A549 (cell line): Measurements from ENCODE around the gene ZNF552. TPM values are rescaled to one million over a fixed set of nuclear protein-coding genes. Genes with fewer than 3 reads are reported as not detected.
A peak's percentile ranks its signal among the peaks of the same experiment; 100 is the strongest.
"Not testable (repeated sequence)": the region's sequence is repeated elsewhere in the genome, so short reads cannot be mapped to it uniquely, and the experiment has no call there.

Experiments used
- ATAC-seq, 2 experiments: fragments of 200-7000 bp in 1 of 2; fragments of >200 bp in 1 of 2; cut with Nextera tagmentation in 1 of 2; cut with Tn5 transposase in 1 of 2; 3 replicates each; pipeline versions ENCODE4 v1.8.0 to v1.9.1; 2018 to 2020; ENCODE audit warnings: mild to moderate bottlenecking in 1 of 2, moderate library complexity in 1 of 2
- CTCF ChIA-PET: fragments of 300-600 bp; sonication (Branson Sonifier 250); formaldehyde crosslinking; extraction: SDS; loops from one replicate; lab custom pipeline; 2021; ENCODE audit warnings: antibody characterized with exemption, inconsistent platforms; lab: Yijun Ruan, JAX
- POLR2A ChIA-PET: fragments of 350-600 bp; formaldehyde crosslinking; extraction: SDS; loops from one replicate; lab custom pipeline; 2021; ENCODE audit warnings: antibody characterized with exemption, inconsistent platforms; lab: Yijun Ruan, JAX
- DNase-seq, 2 experiments: peaks; one replicate each; pipeline versions ENCODE4 v3.0.0 to v3.0.0-alpha.2; 2011 to 2016; ENCODE audit warnings: low read depth in 1 of 2, low spot score in 1 of 2
- FAIRE-seq: peaks from 2 replicates; lab custom pipeline; 2011; peaks lifted over from hg19 to GRCh38; lab: Jason Lieb, UNC
- H3K27ac ChIP-seq, 2 experiments: fragments of >200 bp; sonication (Bioruptor Twin); formaldehyde crosslinking; 3 replicates each; pipeline ENCODE4 v1.5.1; 2016 to 2017
- H3K4me1 ChIP-seq: fragments of >200 bp; sonication (Bioruptor Twin); formaldehyde crosslinking; 3 replicates; pipeline ENCODE4 v1.6.1; 2016
- H3K4me2 ChIP-seq: fragments of >200 bp; sonication (Bioruptor Twin); formaldehyde crosslinking; 3 replicates; pipeline ENCODE4 v1.6.1; 2016
- H3K4me3 ChIP-seq: fragments of >200 bp; sonication (Bioruptor Twin); formaldehyde crosslinking; 3 replicates; pipeline ENCODE4 v1.5.1; 2016
- H3K9me3 ChIP-seq: fragments of >200 bp; sonication (Bioruptor Twin); formaldehyde crosslinking; 3 replicates; pipeline ENCODE4 v1.6.1; 2016
- CEBPB ChIP-seq, 2 experiments: fragments of >200 bp in 1 of 2; sonication (Bioruptor Twin) in 1 of 2; formaldehyde crosslinking in 1 of 2; IDR thresholded peaks; 2 replicates each; pipeline ENCODE4 v1.6.1; 2012 to 2016
- EHMT2 ChIP-seq: fragments of 200-600 bp; sonication (generic); IDR thresholded peaks from 2 replicates; pipeline ENCODE4 v1.6.1; 2016; ENCODE audit warnings: antibody characterized with exemption, low read depth, mild to moderate bottlenecking, moderate library complexity
- ESRRA ChIP-seq: fragments of 150-350 bp; IDR thresholded peaks from 2 replicates; pipeline ENCODE4 v1.6.1; 2014; ENCODE audit warnings: mild to moderate bottlenecking, low read length, borderline replicate concordance
- FOSB ChIP-seq: fragments of 250-450 bp; sonication (Bioruptor Pico); IDR thresholded peaks from 2 replicates; pipeline ENCODE4 v1.5.0; 2020; ENCODE audit warnings: mild to moderate bottlenecking, moderate library complexity
- FOSL2 ChIP-seq, 2 experiments: fragments of 450-650 bp in 1 of 2; fragments of >200 bp in 1 of 2; sonication (Bioruptor Twin) in 1 of 2; formaldehyde crosslinking; IDR thresholded peaks; 2 replicates each; pipeline versions ENCODE4 v1.5.0 to v1.6.1; 2016 to 2020; ENCODE audit warnings: mild to moderate bottlenecking in 1 of 2, moderate library complexity in 1 of 2
- HDAC2 ChIP-seq: fragments of 200-600 bp; sonication (generic); IDR thresholded peaks from 2 replicates; pipeline ENCODE4 v1.6.1; 2016
- HOXA7 ChIP-seq: fragments of 250-450 bp; sonication (Bioruptor Pico); IDR thresholded peaks from 2 replicates; pipeline ENCODE4 v1.5.0; 2020; ENCODE audit warnings: mild to moderate bottlenecking, moderate library complexity
- NPAS2 ChIP-seq: fragments of 250-450 bp; sonication (Bioruptor Pico); IDR thresholded peaks from 2 replicates; pipeline ENCODE4 v1.8.0; 2022; ENCODE audit warnings: mild to moderate bottlenecking, moderate library complexity, borderline replicate concordance
- PBX3 ChIP-seq: IDR thresholded peaks from 2 replicates; pipeline ENCODE4 v1.6.1; 2012
- PHF8 ChIP-seq: fragments of 200-600 bp; sonication (generic); IDR thresholded peaks from 2 replicates; pipeline ENCODE4 v1.6.1; 2016; ENCODE audit warnings: low read depth, mild to moderate bottlenecking, antibody characterized with exemption, moderate library complexity, borderline replicate concordance
- POLR2A ChIP-seq: IDR thresholded peaks from 2 replicates; pipeline ENCODE4 v1.6.1; 2012; ENCODE audit warnings: mild to moderate bottlenecking, low read length
- RARB ChIP-seq: fragments of 250-450 bp; sonication (Bioruptor Pico); IDR thresholded peaks from 2 replicates; pipeline ENCODE4 v1.8.0; 2021; ENCODE audit warnings: mild to moderate bottlenecking, moderate library complexity
- RCOR1 ChIP-seq: fragments of 150-350 bp; IDR thresholded peaks from 2 replicates; pipeline ENCODE4 v1.6.1; 2014; ENCODE audit warnings: antibody characterized with exemption, low read length, low read depth
- SREBF2 ChIP-seq: fragments of 450-650 bp; IDR thresholded peaks from 2 replicates; pipeline ENCODE4 v1.6.1; 2014; ENCODE audit warnings: mild to moderate bottlenecking, moderate library complexity
- TP53 ChIP-seq: fragments of 250-450 bp; sonication (Bioruptor Pico); IDR thresholded peaks from 2 replicates; pipeline ENCODE4 v1.5.0; 2021; ENCODE audit warnings: mild to moderate bottlenecking, moderate library complexity
- ZC3H11A ChIP-seq: fragments of 450-650 bp; IDR thresholded peaks from 2 replicates; pipeline ENCODE4 v1.6.1; 2014; ENCODE audit warnings: antibody characterized with exemption, mild to moderate bottlenecking
- ZNF302 ChIP-seq: fragments of 250-450 bp; sonication (Bioruptor Pico); IDR thresholded peaks from 2 replicates; pipeline ENCODE4 v1.9.0; 2021; ENCODE audit warnings: inconsistent platforms, mild to moderate bottlenecking, moderate library complexity
- WGBS: methylation state at CpG from one replicate; pipeline ENCODE4 v1.1.6; 2017; ENCODE audit errors: missing lambda C conversion rate; 5-methylcytosine and 5-hydroxymethylcytosine counted together
- polyA plus RNA-seq, 4 experiments: library from polyadenylated mRNA; depleted of rRNA in 3 of 4; stranded (reverse); fragments of >200 nt; fragmentation: RNase III in 1 of 4; extraction: RNeasy Plus Mini Kit Qiagen cat#74134 plus additional on column Dnase treatment in 1 of 4; gene quantifications; 2 replicates in 3 of 4; 3 replicates in 1 of 4; pipeline ENCODE4 v1.2.3, GENCODE V29; 2011 to 2017
- TF ChIP-seq, protein P1 (sequence below): fragments of >200 bp; sonication (Bioruptor Twin); formaldehyde crosslinking; IDR thresholded peaks from 2 replicates; pipeline ENCODE4 v1.6.1; 2016
- TF ChIP-seq, protein P2 (sequence below): fragments of 150-350 bp; IDR thresholded peaks from 2 replicates; pipeline ENCODE4 v1.6.1; 2014; ENCODE audit warnings: low read depth, mild to moderate bottlenecking, low read length
- TF ChIP-seq, protein P3 (sequence below): fragments of >200 bp; sonication (Bioruptor Twin); formaldehyde crosslinking; IDR thresholded peaks from 3 replicates; pipeline ENCODE4 v1.5.1; 2016

Gene ZNF552
- polyA plus RNA-seq, 2 of the 4 experiments (the other 2 are of a cell fraction) = 5.7 to 7.2 TPM

DNA sequence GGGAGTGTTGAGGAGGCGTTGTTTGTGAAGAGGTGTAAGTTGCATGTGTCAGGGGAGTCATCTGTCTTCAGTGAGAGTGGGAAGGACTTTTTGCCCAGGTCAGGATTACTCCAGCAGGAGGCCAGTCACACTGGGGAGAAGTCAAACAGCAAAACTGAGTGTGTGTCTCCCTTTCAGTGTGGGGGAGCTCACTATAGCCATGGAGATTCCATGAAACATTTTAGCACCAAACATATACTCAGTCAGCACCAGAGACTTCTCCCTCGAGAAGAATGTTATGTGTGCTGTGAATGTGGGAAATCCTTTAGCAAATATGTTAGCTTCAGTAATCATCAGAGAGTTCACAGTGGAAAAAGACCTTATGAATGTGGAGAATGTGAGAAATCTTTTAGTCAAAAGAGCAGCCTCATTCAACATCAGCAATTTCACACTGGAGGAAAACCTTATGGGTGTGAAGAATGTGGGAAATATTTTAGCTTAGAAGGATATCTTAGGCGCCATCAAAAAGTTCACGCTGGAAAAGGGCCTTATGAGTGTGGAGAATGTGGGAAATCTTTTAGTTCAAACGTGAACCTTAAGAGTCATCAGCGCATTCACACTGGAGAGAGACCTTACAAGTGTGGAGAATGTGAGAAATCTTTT, 26.5 kb upstream of the ZNF552 start:
- POLR2A ChIA-PET = no interaction called here
- TF ChIP-seq ESRRA (no peak), HOXA7 (CRISPR knock-in tag) (no peak), EHMT2 (no peak), HDAC2 (no peak), ZC3H11A (no peak), ZNF302 (CRISPR knock-in tag) (no peak), SREBF2 (no peak), RCOR1 (no peak), FOSB (CRISPR knock-in tag) (no peak), CEBPB (IDR thresholded peaks at IDR 0.05) (no peak), PHF8 (no peak), RARB (CRISPR knock-in tag) (no peak), FOSL2 (IDR thresholded peaks at IDR 0.05) (no peak), FOSL2 (CRISPR knock-in tag; IDR thresholded peaks at IDR 0.05) (no peak), TP53 (CRISPR knock-in tag) (no peak), POLR2A (no peak), NPAS2 (no peak)
- TF ChIP-seq, protein P1, sequence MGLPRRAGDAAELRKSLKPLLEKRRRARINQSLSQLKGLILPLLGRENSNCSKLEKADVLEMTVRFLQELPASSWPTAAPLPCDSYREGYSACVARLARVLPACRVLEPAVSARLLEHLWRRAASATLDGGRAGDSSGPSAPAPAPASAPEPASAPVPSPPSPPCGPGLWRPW = no peak
- TF ChIP-seq, protein P2, sequence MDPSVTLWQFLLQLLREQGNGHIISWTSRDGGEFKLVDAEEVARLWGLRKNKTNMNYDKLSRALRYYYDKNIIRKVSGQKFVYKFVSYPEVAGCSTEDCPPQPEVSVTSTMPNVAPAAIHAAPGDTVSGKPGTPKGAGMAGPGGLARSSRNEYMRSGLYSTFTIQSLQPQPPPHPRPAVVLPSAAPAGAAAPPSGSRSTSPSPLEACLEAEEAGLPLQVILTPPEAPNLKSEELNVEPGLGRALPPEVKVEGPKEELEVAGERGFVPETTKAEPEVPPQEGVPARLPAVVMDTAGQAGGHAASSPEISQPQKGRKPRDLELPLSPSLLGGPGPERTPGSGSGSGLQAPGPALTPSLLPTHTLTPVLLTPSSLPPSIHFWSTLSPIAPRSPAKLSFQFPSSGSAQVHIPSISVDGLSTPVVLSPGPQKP = no peak
- Histone ChIP-seq H3K4me2 (no peak overlapping the region), H3K9me3 (peaks cover 57% of the 10 kb centered on the region), H3K4me3 (no peak overlapping the region), H3K27ac (no peak overlapping the region), H3K4me1 (no peaks in the 10 kb centered on the region)
- WGBS = 92% methylated on average over 6 of the region's 6 CpGs
- DNase-seq (no peak), FAIRE-seq (no peak), ATAC-seq (no peak)
- CTCF ChIA-PET = no interaction called here

DNA sequence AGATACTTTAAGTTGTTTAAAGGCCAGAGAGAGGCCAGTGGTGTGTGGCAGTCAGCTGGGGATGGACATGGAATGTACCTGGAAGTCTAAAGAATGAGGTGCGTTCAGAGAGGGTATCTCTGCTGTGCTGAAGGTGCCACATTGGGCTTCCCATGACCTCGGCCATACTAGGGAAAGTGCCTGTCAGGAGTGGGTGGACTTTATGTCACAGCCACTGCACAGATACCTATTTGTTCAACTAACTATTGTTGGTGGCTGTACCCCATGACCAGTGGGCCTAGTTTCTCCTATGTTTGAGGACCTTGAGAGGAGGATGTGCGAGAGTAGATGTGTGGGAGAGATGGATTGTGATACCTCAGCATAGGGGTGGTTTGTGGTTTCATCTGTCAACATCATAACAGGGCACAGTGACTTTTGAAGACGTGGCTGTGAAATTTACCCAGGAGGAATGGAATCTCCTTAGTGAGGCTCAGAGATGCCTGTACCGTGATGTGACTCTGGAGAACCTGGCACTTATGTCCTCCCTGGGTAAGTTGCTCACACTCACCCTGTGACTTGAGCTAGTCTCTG, 24.0 kb upstream of the ZNF552 start:
- DNase-seq, POLR2A ChIA-PET, FAIRE-seq, H3K4me1 ChIP-seq, CTCF ChIA-PET, ATAC-seq, H3K4me3 ChIP-seq, H3K27ac ChIP-seq, H3K4me2 ChIP-seq: not testable (repeated sequence)
- 94% methylated on average over 5 of the region's 5 CpGs for WGBS
- peaks cover 48% of the 10 kb centered on the region for H3K9me3 ChIP-seq

DNA sequence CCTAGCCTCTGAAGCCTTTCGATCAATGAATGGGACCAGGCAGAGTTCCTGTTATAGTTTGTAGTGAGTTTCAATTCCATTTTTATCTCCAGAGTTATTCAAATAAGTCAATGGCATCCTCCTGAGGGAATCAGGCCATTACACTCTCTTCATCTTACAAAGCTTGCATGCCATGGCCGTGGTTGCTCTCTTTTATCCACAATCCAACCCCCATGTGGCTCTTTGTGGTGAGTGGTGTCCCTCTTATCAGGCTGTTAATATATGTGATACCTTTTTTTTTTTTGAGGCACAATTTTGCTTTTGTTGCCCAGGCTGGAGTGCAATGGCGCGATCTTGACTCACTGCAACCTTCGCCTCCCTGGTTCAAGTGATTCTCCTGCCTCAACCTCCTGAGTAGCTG, 22.3 kb upstream of the ZNF552 start:
- ATAC-seq, H3K4me2 ChIP-seq, H3K4me3 ChIP-seq, DNase-seq, H3K27ac ChIP-seq, FAIRE-seq, H3K4me1 ChIP-seq, POLR2A ChIA-PET: not testable (repeated sequence)
- CTCF ChIA-PET = interaction anchor here (0.7 kb wide), 1 partner anchor 12 kb away, joined by 4 read pairs; no protein-coding TSS in a partner anchor
- H3K9me3 ChIP-seq = peaks cover 37% of the 10 kb centered on the region
- 97% methylated on average over 5 of the region's 5 CpGs for WGBS

GRCh38 chr19:57830071-57830602, 15.4 kb upstream of the ZNF552 start, which contains the start of gene ZNF587B:
Gene ZNF587B, plus strand, starts transcription at chr19:57830299. Its CDS starts 230 bp downstream, at chr19:57830529.
- Histone ChIP-seq H3K9me3 (peaks cover 54% of the 10 kb centered on the region), H3K4me2 (no peak within 1 kb of the TSS), H3K4me3 (no peak within 1 kb of the TSS), H3K4me1 (no peaks in the 10 kb centered on the region), H3K27ac (no peak within 1 kb of the TSS)
- 87% methylated on average over 22 of the region's 22 CpGs for WGBS
- POLR2A ChIA-PET = no interaction called here
- FAIRE-seq (no peak), ATAC-seq (peak; percentile 47 to 73; a peak in 4 of 6 replicates), DNase-seq (peak in 1 of 2 experiments; percentile 45)
- TF ChIP-seq FOSB (CRISPR knock-in tag) = no peak
- TF ChIP-seq SREBF2 = no peak
- TF ChIP-seq, protein P3, sequence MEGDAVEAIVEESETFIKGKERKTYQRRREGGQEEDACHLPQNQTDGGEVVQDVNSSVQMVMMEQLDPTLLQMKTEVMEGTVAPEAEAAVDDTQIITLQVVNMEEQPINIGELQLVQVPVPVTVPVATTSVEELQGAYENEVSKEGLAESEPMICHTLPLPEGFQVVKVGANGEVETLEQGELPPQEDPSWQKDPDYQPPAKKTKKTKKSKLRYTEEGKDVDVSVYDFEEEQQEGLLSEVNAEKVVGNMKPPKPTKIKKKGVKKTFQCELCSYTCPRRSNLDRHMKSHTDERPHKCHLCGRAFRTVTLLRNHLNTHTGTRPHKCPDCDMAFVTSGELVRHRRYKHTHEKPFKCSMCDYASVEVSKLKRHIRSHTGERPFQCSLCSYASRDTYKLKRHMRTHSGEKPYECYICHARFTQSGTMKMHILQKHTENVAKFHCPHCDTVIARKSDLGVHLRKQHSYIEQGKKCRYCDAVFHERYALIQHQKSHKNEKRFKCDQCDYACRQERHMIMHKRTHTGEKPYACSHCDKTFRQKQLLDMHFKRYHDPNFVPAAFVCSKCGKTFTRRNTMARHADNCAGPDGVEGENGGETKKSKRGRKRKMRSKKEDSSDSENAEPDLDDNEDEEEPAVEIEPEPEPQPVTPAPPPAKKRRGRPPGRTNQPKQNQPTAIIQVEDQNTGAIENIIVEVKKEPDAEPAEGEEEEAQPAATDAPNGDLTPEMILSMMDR = peak; percentile 11; the same call in 1 of the 3 replicates
- no peak for TF ChIP-seq PBX3
- CTCF ChIA-PET = interaction anchor here (0.7 to 1.0 kb wide), 2 partner anchors 12 to 158 kb away, joined by 3 read pairs; no protein-coding TSS in a partner anchor
